Activated T-helper 1 cell treated with anti-CD3 and anti-CD28 coated beads, Interleukin-12 subunit alpha, Interleukin-12 subunit beta, Interleukin-2, Interleukin-4 antibody, amounts not matched to agents 30 ng/mL and 10 ng/mL and 1 ng/mL, durations not matched to agents 14 hours and 24 hours and 36 hours (primary cell): Measurements from ENCODE around the gene SHROOM3. TPM values are rescaled to one million over a fixed set of nuclear protein-coding genes. Genes with fewer than 3 reads are reported as not detected.

Source experiments
- DNase-seq: peaks from one replicate; pipeline ENCODE4 v3.0.0; 2021; ENCODE audit warnings: low spot score
- H3K27ac Mint-ChIP-seq: one replicate; pipeline ENCODE4 v1.8.0; 2021; ENCODE audit warnings: mild to moderate bottlenecking, mixed read lengths
- H3K27me3 Mint-ChIP-seq: one replicate; pipeline ENCODE4 v1.8.0; 2022; ENCODE audit warnings: mild to moderate bottlenecking, moderate library complexity, mixed read lengths; ENCODE audit not compliant: insufficient read depth
- H3K36me3 Mint-ChIP-seq: one replicate; pipeline ENCODE4 v1.8.0; 2021; ENCODE audit warnings: low read depth, mixed read lengths
- H3K4me1 Mint-ChIP-seq: one replicate; pipeline ENCODE4 v1.8.0; 2021; ENCODE audit warnings: low read depth, mixed read lengths
- H3K4me3 Mint-ChIP-seq: one replicate; pipeline ENCODE4 v1.8.0; 2021; ENCODE audit warnings: mild to moderate bottlenecking, moderate library complexity, mixed read lengths
- H3K9me3 Mint-ChIP-seq: one replicate; pipeline ENCODE4 v1.8.0; 2021; ENCODE audit warnings: mixed read lengths
- intact Hi-C: fragments of 100-400 bp; cut with micrococcal nuclease; formaldehyde crosslinking; loops from one replicate; pipeline ENCODE4 v1.15.1; 2024
- total RNA-seq: library from RNA; stranded (reverse); gene quantifications from 2 replicates; pipeline ENCODE4 v1.2.3, GENCODE V29; 2022

The SHROOM3 gene
- total RNA-seq, 1 donor from 2014 or later, result 0.05 TPM

DNA sequence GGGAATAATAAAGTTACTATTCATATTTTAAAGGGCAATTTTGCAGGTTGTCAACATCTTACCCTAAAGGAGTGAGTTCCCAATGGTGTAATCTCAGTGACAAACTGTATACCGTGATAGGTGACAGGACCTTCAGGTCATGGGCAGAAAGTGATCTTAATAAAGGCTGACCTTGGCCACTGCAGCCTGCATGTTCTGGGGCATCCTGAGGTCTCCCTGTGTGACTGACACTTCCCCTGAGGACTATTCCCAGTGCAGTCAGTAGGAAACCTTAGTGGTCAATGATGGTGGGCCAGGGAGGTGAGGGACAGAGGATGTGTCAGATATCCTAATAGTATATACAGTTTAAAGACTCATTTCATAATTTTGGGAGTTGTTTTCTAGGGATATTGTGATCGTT, 137.2 kb downstream of the SHROOM3 start:
- no peaks in the 10 kb centered on the region for H3K36me3 Mint-ChIP-seq
- intact Hi-C loops, result no loop called here
- H3K9me3 Mint-ChIP-seq, result no peaks in the 10 kb centered on the region
- peaks cover 22% of the 10 kb centered on the region for H3K27me3 Mint-ChIP-seq
- H3K4me1 Mint-ChIP-seq, result no peaks in the 10 kb centered on the region
- H3K4me3 Mint-ChIP-seq, result no peak overlapping the region
- H3K27ac Mint-ChIP-seq, result no peak overlapping the region
- DNase-seq, result no peak

DNA sequence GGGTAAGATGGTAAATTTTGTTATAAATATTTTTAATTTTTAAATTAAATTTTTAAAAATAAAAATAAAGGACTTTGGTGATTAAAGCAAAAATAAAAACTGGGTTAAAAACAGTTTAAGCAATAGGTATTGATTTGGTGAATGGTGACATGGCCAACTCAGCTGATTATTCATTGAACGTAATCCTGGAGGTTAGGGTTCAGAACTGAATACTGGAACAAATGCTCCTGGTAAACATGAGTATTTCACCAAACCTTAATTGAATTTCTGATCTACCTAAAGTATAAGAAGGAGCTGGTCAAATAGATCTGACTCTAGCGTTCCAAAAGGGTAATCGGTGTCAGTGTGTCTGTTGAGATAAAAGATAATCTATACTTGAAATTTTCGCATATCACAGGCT, 141.8 kb downstream of the SHROOM3 start:
- no peak for DNase-seq
- H3K36me3 Mint-ChIP-seq, result no peaks in the 10 kb centered on the region
- no peak overlapping the region for H3K27ac Mint-ChIP-seq
- no peak overlapping the region for H3K4me3 Mint-ChIP-seq
- no peaks in the 10 kb centered on the region for H3K4me1 Mint-ChIP-seq
- H3K27me3 Mint-ChIP-seq, result peaks cover 34% of the 10 kb centered on the region
- H3K9me3 Mint-ChIP-seq, result no peaks in the 10 kb centered on the region
- intact Hi-C loops, result no loop called here

DNA sequence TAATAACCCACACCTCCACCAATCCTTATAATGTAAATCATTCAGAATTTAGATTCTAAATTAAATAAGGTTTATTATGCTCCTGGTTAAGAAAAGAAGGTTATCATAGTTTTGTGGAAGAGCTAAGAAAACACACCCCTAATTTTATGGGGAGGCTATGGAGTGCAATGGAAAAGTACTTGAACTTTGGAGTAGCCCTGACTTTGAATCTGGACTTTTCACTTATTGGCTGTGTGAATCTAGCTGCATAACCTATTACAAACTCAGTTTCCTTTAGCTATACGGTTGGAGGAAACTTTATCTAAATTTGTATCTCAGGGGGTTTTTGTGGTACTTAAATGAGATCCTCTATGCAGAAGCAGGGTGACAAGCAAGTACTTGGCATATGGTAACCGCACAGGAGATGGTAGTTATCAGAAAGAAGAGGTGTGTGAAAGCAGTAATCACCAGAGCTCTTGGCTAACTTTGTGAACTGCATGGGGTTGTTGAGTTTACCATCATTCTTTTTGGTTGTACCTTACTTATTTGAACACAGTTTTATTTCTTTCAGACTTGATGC, 143.1 kb downstream of the SHROOM3 start:
- Mint-ChIP-seq H3K27ac (no peak overlapping the region), H3K27me3 (peaks cover 41% of the 10 kb centered on the region), H3K4me3 (no peak overlapping the region), H3K36me3 (no peaks in the 10 kb centered on the region), H3K4me1 (no peaks in the 10 kb centered on the region), H3K9me3 (no peaks in the 10 kb centered on the region)
- intact Hi-C loops, result no loop called here
- no peak for DNase-seq

DNA sequence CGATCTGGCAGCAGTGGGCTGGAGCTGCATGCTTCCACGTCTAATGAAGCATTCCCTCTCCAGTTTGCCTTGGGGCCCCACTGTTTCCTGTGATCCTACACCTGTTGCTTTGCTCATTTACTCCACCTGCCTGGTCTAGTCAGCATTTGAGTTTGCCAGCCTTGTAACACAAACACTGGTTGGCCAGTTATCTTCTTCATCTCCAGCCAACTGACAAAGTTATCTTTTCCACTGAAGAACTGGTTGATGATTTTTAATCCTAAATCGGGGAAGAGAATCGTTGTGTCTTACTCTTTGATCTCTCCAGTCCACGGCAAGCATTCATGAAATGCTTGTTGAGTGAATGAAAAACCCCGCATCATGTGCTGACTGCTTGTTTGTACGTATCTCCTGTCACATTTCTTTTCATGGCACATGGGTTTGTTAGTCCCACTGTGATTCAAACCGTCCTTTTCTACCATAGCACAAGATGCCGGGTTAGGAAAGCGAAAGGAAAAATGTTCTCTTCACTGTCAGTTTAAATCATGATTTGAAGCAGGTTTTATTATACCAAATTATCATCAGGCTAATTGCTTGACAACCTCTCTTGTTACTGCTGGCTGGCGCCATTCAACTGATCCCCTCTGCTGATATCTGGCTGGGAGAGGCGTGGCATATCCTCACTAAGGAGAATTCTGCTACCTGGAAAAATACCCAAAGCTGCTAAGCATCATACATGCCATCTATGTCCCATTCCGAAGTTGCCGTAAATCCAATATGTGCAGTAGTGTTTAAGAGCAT, 144.8 kb downstream of the SHROOM3 start:
- no peaks in the 10 kb centered on the region for H3K9me3 Mint-ChIP-seq
- no peak for DNase-seq
- H3K36me3 Mint-ChIP-seq, result no peaks in the 10 kb centered on the region
- intact Hi-C loops, result no loop called here
- H3K27ac Mint-ChIP-seq, result no peak overlapping the region
- H3K4me1 Mint-ChIP-seq, result no peaks in the 10 kb centered on the region
- H3K4me3 Mint-ChIP-seq, result no peak overlapping the region
- H3K27me3 Mint-ChIP-seq, result peaks cover 47% of the 10 kb centered on the region

DNA sequence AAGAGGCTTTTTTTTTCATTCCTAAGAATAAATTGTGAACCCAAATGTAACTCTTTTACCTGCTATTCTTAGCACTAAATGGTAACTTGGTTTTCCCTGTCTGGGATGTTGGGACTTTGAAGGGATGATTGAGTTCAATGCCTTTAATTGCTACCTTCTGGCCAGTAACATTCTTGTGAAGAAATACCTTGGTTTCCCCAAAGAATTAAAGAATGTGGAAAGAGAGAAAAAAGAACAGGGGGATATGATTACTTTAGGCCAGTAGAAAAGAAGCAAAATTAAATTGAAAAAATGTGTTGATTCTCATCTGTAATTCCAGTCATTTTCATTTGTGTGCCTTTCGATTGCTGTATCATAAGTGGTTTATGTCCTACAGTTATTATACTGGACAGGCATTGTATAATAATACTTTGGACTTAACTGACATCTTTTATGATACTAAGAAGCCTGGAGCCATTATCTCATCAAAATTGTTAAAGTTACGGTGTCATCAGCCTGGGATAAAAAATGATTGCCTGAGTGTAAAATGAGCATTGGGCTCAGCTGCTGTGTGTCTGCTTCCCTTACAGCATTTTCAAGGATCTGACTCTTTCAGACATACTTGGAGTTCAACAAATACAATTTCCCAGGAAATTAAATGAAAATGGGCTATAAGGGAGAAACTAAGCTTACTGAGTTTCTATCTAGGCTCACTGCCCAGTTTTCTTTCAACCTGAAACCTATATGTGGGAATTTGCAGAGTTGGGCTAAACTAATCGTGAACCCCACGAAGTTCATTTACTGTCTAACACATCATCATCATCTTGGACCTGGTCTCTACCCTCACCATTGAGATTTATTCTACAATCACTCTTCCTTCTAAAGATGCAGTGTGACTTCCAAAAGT, 146.3 kb downstream of the SHROOM3 start:
- Mint-ChIP-seq H3K9me3 (no peaks in the 10 kb centered on the region), H3K4me1 (no peaks in the 10 kb centered on the region), H3K27ac (no peak overlapping the region), H3K4me3 (no peak overlapping the region), H3K36me3 (no peaks in the 10 kb centered on the region), H3K27me3 (peaks cover 49% of the 10 kb centered on the region)
- intact Hi-C loops, result no loop called here
- no peak for DNase-seq

DNA sequence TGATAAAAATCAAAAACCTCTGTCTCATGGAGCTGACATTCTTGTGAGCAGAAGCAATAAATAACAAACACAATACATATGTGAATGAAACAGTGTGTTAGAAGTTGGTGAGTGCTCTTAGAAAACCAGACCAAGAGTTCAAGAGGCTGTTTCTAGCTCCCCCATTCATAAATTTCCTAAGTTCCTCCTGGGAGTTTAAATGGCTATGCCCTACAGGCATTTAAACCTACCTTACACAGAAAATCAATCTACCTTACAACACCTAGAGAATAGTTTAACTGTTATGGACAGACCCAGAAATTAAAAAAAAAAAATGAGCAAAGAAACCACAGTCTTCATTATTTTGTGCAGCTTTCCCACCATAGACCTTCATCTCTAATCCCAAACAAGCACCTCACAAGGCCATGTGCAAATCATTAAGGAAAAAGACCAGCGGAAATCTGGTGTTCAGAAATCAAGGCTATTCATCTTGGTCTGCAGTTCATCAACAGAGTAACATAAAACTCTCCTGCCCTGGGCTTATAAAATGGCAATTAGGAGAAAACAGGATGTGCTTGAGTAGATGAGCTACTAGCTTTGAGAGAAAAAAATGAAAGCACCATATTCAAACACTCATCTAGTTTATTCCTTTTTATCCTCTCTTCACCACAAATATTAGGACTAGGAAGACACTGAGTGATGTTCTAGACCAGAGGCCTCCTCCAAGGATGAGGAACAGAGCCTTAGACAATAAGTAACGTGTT, 147.2 kb downstream of the SHROOM3 start:
- no peak overlapping the region for H3K4me3 Mint-ChIP-seq
- H3K36me3 Mint-ChIP-seq, result no peaks in the 10 kb centered on the region
- no peak overlapping the region for H3K27ac Mint-ChIP-seq
- DNase-seq, result no peak
- no peaks in the 10 kb centered on the region for H3K4me1 Mint-ChIP-seq
- peaks cover 56% of the 10 kb centered on the region for H3K27me3 Mint-ChIP-seq
- intact Hi-C loops, result no loop called here
- H3K9me3 Mint-ChIP-seq, result no peaks in the 10 kb centered on the region

DNA sequence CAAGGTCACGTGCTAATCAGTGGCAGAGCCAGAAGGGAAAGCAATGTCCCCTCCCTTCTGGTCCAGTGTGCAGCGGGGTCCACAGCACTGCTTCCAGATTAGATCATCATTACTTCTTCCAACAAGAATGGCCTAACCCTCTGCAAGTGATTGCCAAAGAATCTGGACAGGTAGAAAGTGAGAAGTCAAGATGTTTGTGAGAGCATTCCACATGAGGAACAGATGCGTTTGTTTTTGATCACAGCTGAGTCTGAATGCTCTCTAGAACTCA, 147.7 kb downstream of the SHROOM3 start:
- H3K27ac Mint-ChIP-seq, result no peak overlapping the region
- intact Hi-C loops, result no loop called here
- DNase-seq, result no peak
- H3K36me3 Mint-ChIP-seq, result no peaks in the 10 kb centered on the region
- H3K27me3 Mint-ChIP-seq, result peaks cover 57% of the 10 kb centered on the region
- no peaks in the 10 kb centered on the region for H3K9me3 Mint-ChIP-seq
- no peak overlapping the region for H3K4me3 Mint-ChIP-seq
- H3K4me1 Mint-ChIP-seq, result no peaks in the 10 kb centered on the region

DNA sequence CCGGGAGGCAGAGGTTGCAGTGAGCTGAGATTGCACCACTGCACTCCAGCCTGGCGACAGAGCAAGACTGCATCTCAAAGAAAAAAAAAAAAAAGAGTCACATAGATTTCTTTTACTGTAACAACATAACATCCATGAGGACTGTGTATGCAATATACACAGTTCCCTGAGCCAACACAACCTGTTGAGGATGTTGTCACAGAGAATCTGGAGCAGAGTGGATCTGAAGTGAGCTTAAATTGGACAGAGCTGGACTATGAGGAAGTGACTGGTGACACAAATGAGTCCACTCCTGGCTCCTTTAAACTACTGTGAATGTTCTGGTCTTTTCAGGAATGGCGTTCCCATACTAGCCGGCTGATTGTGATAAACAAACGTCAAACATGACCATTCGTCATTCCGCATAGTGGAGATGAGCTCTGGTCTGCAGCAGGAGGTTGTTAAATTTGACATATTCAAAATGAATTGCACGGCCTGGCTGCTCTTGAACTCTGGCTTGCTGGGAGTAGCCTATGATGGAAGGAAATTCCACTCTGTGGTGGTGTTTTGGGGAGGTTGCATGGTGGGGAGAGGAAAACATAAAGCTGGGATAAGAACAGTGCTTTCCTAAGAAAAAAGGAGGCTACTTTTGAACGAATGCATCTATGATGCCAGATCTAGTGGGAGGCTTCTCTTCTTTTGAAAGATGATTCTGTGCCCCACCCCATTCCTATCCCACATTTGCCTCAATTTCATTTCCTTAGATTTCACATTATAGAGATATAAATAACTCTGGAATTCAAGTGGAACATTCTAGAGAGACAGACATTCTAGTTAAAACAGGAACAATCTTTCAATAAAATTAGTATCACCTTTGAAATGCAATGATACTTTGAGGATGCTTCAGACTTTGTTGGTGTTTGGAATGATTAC, 149.5 kb downstream of the SHROOM3 start:
- Mint-ChIP-seq H3K27me3 (peaks cover 62% of the 10 kb centered on the region), H3K4me1 (no peaks in the 10 kb centered on the region), H3K4me3 (no peak overlapping the region), H3K36me3 (no peaks in the 10 kb centered on the region), H3K9me3 (no peaks in the 10 kb centered on the region), H3K27ac (no peak overlapping the region)
- DNase-seq, result no peak
- intact Hi-C loops, result no loop called here

DNA sequence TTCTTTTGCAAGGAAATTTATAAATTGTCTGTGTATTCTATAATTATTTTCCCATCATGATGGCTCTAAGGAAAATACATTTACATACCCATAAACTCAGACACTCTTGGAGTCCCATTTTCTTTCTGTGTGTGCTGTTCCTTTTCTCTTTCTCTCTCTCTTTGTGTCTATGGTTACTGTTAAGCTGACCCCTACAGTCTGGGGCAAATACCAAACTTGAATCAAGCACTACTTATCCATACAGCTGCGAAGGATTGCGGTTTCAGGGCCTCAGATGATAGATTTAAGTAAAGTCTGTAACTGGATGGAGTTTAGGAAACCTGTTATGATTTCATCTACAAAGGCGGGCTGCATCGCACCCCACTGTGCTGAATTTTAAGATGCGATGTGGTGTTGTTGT, 150.2 kb downstream of the SHROOM3 start:
- H3K27ac Mint-ChIP-seq, result no peak overlapping the region
- H3K36me3 Mint-ChIP-seq, result no peaks in the 10 kb centered on the region
- H3K4me3 Mint-ChIP-seq, result no peak overlapping the region
- intact Hi-C loops, result no loop called here
- DNase-seq, result no peak
- no peaks in the 10 kb centered on the region for H3K4me1 Mint-ChIP-seq
- peaks cover 59% of the 10 kb centered on the region for H3K27me3 Mint-ChIP-seq
- no peaks in the 10 kb centered on the region for H3K9me3 Mint-ChIP-seq

DNA sequence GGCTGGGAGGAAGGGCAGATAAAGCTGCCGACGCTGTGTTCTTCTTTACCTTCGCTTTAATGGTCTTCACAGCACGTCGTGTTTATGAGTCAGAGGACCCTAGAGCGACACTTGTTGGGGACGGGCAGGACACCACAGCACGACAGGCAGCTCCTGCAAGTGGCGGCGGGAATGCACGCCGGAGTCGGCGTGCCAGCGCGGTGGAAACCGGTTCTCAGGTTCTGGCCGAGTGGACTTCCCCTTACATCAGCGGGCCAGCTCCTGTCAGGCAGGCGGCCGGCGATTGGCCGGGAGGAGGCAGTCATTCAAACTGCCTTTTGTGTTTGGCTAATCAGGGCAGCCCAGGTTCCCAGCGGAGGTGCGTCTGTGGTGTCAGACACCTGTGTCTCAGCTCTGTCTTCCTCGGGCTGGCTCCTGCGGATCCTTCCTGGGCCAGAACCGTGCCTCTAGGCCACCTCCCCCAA, 150.9 kb downstream of the SHROOM3 start:
- Mint-ChIP-seq H3K27me3 (peaks cover 59% of the 10 kb centered on the region), H3K36me3 (no peaks in the 10 kb centered on the region), H3K27ac (no peak overlapping the region), H3K4me1 (no peaks in the 10 kb centered on the region), H3K4me3 (no peak overlapping the region), H3K9me3 (no peaks in the 10 kb centered on the region)
- intact Hi-C loops, result no loop called here
- DNase-seq, result no peak

DNA sequence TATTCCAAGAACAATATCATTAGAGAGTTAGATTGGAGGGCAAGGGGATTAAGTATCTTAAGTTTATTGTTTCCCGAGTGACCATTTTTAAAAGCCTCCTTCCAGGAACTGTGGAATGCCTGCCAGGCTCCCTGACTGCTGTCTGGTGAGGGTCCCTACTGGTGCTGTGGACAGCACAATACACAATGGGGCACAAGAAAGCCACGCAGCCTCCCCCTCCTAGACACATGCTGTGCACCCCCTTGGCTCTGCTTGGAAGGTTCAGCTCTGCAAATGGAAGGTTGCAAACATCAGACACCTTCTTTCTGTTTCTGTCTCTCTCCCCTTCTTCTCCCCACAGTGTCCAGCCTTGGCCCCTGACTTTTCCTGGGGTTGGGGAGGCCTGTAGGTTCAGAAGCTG, 153.2 kb downstream of the SHROOM3 start:
- H3K4me3 Mint-ChIP-seq, result no peak overlapping the region
- intact Hi-C loops, result no loop called here
- peaks cover 54% of the 10 kb centered on the region for H3K27me3 Mint-ChIP-seq
- H3K4me1 Mint-ChIP-seq, result no peaks in the 10 kb centered on the region
- H3K9me3 Mint-ChIP-seq, result no peaks in the 10 kb centered on the region
- no peak for DNase-seq
- no peaks in the 10 kb centered on the region for H3K36me3 Mint-ChIP-seq
- H3K27ac Mint-ChIP-seq, result no peak overlapping the region

DNA sequence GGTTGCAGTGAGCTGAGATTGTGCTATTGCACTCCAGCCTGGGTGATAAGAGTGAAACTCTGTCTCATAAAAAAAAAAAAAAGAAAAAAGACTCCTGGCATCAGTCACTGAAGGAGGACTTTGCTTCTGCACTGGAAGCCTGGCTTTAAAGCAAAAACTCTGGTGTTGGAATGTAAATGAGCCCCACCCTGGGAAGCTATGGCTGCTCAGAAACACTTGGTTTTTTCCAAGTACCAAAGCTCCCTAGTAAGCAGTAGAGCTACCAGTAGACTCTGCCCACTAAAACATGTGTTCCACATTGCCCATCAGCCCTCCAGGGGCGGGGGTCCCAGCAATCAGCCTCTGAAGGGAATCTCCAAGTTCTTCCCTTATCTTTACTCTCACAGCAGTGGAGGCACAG, 154.4 kb downstream of the SHROOM3 start:
- Mint-ChIP-seq H3K27ac (no peak overlapping the region), H3K4me3 (no peak overlapping the region), H3K9me3 (no peaks in the 10 kb centered on the region), H3K36me3 (no peaks in the 10 kb centered on the region), H3K4me1 (no peaks in the 10 kb centered on the region), H3K27me3 (peaks cover 47% of the 10 kb centered on the region)
- no peak for DNase-seq
- intact Hi-C loops, result no loop called here
